Ishikawa (cell line): Measurements from ENCODE around the gene CYTL1.

Source experiments
- CEBPB ChIP-seq: IDR thresholded peaks from 2 replicates; pipeline ENCODE4 v1.6.1; 2012
- CREB1 ChIP-seq: IDR thresholded peaks from 2 replicates; pipeline ENCODE4 v1.6.1; 2012; ENCODE audit warnings: low read depth
- EGR1 ChIP-seq: IDR thresholded peaks from 2 replicates; pipeline ENCODE4 v1.6.1; 2012
- EP300 ChIP-seq: IDR thresholded peaks from 2 replicates; pipeline ENCODE4 v1.6.1; 2012; ENCODE audit warnings: borderline replicate concordance
- FOXM1 ChIP-seq: IDR thresholded peaks from 2 replicates; pipeline ENCODE4 v1.6.1; 2012; ENCODE audit warnings: low read depth, borderline replicate concordance
- REST ChIP-seq: IDR thresholded peaks from 2 replicates; pipeline ENCODE4 v1.6.1; 2012; ENCODE audit warnings: low read depth, mild to moderate bottlenecking
- TAF1 ChIP-seq: IDR thresholded peaks from 2 replicates; pipeline ENCODE4 v1.6.1; 2012; ENCODE audit warnings: low read depth, mild to moderate bottlenecking
- YY1 ChIP-seq: IDR thresholded peaks from 2 replicates; pipeline ENCODE4 v1.6.1; 2012; ENCODE audit warnings: low read depth

DNA sequence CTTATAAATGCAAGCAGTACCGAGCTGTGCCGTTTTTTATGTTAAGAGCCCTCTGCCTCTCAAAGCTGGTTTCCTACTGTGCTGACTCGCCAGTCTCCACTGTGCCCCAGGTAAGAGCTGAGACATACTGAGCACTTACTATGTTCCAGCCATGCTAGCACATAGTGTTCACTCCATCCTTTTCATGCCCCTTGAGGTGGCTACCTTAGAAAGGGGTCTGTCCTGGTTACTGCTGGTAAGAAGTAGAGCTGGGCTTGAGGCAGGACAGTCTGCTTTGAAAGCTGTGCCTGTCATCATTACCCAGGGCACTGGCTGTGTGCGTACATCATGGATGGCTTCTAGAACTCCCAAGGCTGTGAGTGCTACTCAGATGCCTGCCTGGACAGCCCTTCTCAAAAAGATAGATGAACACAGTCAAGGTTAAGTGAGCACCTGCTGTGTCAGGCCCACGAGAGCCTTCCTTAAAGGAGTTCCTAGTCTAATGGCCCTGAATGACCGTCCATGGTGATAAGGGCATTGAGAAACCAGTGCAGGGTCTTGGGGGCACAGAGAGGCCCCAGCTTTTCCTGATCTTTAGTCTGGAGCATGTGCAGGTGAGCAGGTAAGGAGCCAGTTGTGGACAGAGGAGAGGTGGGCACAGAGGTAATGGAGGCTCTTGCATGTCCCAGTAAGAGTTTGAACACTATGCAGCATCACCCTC lies 33.6 kb upstream of the CYTL1 start:
- no peak for TF ChIP-seq REST
- TF ChIP-seq CEBPB: no peak
- no peak for TF ChIP-seq YY1
- no peak for TF ChIP-seq FOXM1
- no peak for TF ChIP-seq EGR1
- TF ChIP-seq TAF1: no peak
- no peak for TF ChIP-seq EP300
- TF ChIP-seq CREB1: no peak
